Sigmoid colon (tissue), 4 donors: ENCODE measurements around the gene AHI1.

Experiments
- CTCF ChIP-seq, 4 experiments: fragments of 450-650 bp in 3 of 4; fragments of 200-600 bp in 1 of 4; IDR thresholded peaks; one replicate each; pipeline ENCODE4 v1.5.1; 2016 to 2019; ENCODE audit warnings: antibody characterized with exemption in 4 of 4, mild to moderate bottlenecking in 3 of 4, moderate library complexity in 2 of 4
- POLR2AphosphoS5 ChIP-seq, 4 donors: sonication (generic); formaldehyde crosslinking; IDR thresholded peaks; one replicate each; pipeline ENCODE4 v1.6.1; 2017; ENCODE audit warnings: antibody characterized with exemption in 4 of 4

- TF ChIP-seq POLR2AphosphoS5 (IDR thresholded peaks at IDR 0.05): no peak
- TF ChIP-seq CTCF (IDR thresholded peaks at IDR 0.05): no peak
Observed at GRCh38 chr6:135243871-135244796, 253.4 kb downstream of the AHI1 start.
